Femur (tissue), 1 donor: ENCODE measurements around the gene CCDC32.
A peak's percentile ranks its signal among the peaks of the same experiment; 100 is the strongest.
"Not testable (repeated sequence)": the region's sequence is repeated elsewhere in the genome, so short reads cannot be mapped to it uniquely, and the experiment has no call there.

Experiments used
- DNase-seq: peaks from one replicate; pipeline ENCODE4 v3.0.0-alpha.2; 2017

The CCDC32 gene, protein sequence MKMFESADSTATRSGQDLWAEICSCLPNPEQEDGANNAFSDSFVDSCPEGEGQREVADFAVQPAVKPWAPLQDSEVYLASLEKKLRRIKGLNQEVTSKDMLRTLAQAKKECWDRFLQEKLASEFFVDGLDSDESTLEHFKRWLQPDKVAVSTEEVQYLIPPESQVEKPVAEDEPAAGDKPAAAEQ

DNA sequence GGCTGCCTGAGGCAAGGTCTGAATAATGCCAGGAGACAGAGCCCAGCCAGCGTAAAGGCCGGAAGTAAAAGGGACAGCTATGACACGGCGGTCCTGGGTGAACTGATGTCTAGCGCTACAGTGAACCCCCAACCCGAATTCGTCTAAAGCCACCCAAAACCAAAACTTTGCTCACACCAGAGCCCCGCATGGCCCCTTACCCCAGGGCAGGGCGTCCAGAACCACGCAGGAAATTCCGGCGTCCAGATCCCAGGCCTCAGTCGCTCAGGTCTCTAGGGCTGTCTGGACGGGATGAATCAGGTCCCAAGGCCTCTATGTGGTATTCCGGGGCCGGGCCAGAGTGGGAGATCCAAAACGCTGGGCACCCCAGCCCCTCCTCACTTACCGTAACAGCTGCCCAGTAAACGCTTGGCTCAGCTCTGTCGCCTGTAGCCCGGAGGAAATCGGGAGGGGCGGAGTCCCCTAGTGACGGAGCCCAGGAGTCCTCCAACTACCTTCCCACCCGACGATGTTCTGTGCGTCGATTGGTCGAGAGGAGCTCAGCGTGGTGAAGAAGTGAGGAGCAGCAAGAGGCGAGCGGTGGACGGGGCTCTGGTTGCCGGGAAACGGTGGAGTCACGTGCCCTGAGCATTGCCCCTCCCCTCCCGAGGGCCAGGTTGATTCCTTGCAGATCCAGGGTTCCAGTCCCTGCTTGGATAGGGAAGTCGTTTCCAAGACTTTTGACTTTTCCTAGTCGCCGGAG lies at the start of gene CCDC32:
Gene CCDC32, minus strand, starts transcription at position 452 of the 742 bp plus-strand sequence. CDS start 2,027 bp downstream, outside the sequence.
- peak; percentile 98 for DNase-seq

DNA sequence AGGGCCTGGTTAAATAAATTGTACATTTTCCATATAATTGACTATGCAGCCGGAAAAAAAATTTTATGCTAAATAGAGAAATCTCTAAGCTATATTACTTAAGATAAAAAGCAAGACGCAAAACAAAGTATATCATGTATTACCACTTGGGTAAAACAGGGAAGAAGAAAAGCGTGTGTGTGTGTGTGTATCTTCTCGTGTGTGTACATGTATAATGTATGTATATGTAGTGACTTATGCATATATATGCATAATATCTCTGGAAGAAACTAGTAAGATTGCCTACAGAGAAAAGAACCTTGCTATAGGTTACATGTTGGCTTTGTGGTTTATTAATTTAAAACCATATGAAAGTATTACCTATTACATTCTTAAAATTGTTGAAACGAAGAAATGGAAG lies 48.2 kb upstream of the CCDC32 start:
- DNase-seq: no peak

DNA sequence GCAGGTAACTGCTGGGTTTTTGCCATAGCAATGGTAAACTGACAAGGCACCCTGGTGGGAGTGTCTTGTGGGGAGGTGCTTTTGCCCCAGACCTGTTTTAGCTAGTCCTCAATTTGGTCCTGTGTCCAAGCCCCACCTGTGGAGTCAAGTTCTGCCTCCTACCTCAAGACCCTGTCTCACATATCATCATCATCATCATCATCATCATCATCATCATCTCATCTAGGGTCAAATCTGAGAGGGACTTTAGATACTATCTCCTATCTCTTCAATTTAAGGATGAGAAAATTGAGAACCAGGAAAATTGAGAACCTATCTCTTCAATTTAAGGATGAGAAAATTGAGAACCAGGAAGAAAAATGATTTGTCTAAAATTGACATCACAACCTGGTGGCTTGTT lies 39.1 kb upstream of the CCDC32 start:
- no peak for DNase-seq

DNA sequence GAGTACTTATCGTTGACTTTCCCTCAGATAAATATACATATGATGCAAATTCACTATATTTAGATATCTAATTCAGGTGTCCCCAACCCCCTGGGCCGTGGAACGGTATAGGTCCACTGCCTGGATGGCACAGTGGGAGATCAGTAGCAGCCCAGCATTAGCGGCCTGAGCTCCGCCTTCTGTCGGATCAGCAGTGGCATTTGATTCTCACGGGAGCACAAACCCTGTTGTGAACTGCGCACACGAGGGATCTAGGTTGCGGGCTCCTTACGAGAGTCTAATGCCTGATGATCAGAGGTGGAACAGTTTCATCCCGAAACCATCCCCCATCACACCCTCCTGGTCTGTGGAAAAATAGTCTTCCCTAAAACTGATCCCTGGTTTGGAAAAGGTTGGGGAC lies 36.1 kb upstream of the CCDC32 start:
- DNase-seq: no peak

DNA sequence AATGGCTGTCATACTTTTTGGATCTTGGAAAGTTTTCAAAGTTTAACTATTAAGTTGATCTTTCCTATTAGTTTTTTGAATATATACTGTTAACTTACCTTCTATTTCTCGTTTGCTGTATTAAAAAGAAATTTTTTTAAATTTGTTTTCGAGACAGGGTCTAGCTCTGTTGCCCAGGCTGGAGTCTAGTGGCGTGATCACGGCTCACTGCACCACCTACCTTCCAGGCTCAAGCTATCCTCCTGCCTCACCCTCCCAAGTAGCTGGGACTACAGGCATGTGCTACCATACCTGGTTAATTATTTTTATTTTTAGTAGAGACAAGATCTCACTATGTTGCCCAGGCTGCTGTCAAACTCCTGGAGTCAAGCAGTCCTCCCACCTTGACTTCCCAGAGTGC lies 33.8 kb upstream of the CCDC32 start:
- DNase-seq: no peak

DNA sequence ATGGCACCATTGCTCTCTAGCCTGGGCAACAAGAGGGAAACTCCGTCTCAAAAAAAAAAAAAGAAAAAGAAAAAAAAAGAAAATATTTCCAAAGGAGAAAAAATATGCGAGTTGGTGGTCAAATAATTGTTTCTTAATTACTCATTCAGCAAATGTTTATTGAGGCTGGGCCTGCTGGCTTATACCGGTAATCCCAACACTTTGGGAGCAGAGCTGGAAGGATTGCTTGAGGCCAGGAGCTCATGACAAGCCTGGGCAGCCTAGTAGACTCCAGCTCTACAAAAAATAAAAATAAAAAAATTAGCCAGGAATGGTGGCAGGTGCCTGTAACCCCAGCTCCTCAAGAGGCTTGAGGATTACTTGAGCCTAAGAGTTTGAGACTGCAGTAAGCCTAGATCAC lies 33.3 kb upstream of the CCDC32 start:
- DNase-seq: no peak

DNA sequence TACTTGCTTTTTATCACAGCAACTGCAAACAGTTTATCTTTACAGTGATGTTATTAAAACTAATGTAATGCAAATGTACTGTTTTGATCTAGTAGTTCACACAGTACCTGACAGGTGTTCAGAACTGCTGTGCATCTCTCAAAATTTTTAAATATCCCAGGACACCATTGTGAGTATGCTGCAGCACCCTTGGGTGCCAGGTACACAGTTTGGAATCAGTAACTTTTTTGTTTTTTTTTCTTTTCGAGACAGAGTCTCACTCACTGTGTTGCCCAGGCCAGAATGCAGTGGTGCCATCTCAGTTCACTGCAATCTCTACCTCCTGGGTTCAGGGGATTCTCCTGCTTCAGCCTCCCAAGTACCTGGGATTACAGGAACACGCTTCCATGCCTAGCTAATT lies 32.2 kb upstream of the CCDC32 start:
- DNase-seq: no peak

DNA sequence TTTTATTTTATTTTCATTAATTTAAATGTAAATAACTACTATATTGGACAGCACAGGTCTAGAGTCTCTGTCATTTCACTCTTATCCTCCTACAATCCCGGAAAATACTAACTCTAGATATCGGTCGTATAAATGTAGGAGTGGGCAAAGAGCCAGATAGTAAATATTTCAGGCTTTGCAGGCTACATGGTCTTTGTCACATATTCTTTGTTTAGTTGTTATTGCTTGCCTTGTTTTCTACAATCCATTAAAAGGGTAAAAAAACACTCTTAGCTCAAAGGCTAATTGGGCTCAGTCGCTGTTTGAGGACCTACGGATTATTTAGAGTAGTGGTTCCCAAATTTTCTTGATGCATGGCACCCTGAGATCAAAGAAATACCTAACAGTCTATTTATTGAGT lies 30.9 kb upstream of the CCDC32 start:
- DNase-seq: no peak

DNA sequence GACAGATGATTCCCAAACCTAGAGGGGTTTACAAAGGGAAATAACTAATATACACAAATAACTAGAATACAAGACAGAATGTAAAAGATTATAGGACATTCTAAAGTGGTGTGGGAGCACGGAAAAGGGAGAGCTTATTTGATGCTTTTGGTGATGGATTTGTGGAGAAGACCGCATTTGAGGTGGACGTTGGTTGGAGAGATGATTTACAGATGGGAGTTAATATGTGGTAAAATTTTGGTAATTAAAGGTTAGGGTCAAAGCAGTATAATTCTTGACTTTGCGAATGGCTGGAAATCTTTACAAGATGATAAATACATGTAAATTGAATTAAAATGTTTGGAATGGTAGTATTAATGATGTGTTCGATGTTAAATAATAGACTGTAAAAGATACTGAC lies 30.4 kb upstream of the CCDC32 start:
- no peak for DNase-seq

DNA sequence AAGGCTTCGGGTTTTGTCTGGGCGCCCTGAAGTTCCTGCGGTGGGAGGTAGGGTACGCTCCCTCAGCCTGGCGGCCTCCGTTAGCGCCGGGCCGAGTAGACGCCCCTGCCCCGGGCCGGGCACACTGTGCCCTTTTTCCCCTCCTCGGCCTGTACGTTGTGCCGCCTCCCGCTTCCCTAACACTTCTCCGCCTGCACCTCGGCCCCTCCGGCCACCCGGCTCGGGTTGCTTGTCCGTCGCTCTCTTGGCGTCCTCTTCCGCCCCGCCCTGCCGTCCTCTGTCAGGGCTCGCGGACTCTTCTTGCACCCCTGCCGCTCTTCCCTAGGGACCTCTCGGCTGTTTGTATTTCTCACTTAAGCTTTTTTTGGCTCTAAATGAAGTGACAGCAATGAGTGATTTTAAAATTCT lies 29.6 kb upstream of the CCDC32 start:
- DNase-seq: peak; percentile 83

DNA sequence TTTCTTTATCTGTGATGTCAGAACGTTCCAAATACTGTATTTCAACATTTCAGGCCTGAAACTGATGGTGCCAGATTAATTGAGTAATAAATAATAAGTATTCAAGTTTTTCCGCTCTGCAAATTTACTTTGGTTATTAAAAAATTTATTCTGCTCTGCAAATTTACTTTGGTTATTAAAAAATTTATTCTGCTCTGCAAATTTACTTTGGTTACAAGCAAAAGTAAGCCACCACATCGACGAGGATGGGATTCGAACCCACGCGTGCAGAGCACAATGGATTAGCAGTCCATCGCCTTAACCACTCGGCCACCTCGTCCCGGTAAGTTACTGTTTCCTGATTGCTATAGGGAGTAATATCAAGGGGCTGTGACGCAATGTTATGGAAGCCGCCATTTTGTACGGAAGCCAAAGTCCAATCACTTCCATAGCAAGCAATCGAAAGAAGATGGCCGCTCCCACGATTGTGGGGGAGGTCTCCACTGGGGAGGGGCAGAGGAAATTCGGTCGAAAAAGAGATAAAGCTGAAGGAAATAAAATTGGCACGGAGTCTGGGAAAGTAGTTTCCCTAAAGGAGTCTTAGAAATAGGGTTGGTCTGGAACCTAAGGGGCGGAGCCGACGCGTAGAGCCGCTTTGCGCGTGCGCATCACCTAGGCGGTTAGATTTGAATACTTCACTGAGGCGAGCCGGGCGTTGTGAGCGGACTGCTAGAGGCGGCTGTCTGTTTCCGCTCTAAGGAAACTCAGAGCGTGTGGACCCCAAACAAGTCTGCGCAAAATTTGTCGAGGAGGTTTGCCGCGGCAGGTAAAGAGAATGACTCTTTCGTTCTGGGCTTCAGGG lies 29.0 kb upstream of the CCDC32 start, which contains the start of gene KNL1:
Gene KNL1, plus strand, starts transcription at position 662 of the 841 bp plus-strand sequence. CDS start 8,683 bp downstream, outside the sequence.
- DNase-seq: peak; percentile 98

DNA sequence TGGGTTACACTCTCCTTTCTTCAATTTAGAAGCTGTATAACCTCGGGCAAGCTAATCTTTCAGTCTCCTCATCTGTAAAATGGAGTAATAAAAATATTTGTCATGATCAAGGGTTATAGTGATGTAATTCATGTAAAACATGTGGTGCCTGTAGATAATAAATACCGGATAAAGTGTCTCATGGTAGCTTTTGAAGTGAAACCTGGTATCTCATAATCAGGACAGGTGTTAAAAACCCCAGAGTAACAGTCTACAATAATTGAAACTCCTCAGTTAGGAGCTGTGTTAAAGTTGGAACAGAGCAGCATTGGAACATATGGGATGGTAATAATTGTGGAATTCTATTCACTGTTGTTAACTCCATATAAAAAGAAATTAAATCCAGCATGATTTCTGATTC lies 28.3 kb upstream of the CCDC32 start:
- no peak for DNase-seq

DNA sequence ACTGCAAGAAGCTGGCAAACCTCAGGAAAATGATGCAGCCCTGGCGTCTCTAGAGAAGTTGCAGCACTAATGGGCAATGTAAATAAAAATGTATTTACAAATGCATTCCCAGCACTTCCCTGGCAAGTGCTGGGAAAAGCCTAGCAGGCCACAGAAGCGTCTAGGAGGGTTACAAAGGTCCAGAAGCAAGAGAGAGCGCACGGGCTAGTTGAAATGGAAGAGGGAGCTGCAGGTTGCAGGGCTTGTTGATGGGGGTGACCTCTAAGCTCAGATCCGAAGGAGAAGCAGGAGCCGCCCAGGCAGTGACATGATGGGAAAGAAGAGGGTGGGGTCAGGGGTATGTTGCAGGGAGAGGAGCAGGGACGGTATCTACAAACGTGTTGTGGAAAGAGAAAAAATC lies 26.5 kb upstream of the CCDC32 start:
- no peak for DNase-seq

DNA sequence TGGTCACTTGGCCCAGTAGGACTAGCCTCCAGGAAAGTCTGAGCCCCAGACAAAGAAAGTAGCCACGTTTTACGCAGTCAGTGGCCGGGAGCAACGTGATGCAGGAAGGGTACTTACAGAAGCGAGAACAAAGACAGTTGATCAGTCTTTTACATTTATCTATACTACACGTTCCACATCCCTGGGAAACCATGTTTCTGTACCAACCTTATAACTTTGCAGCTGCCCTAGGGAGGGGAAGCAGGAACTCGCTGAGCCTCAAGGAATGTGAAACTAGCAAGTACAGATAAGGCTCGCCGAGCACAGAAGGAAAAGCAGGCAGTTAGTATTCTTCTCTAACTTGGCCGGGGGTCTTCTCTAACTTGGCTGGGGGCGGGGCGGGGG lies 25.8 kb upstream of the CCDC32 start:
- DNase-seq: no peak

DNA sequence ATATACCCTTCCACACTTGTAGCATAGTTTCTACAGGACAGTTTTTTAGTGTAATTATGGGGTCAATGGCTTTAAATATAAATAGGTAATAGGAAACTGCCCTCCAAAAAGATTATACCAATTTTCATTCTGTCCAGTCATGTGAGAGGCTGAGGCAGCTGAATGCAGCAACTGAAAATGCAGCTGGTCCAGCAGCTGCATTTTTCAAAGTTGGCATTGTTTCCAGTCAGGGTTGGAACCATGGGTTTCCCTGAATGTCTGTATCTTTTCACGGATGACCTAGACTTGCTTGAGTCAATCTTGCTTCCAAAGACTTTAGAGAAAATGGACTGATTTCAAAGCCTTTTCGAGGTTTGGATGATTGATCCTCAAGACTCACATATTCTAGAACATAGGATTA lies 19.3 kb upstream of the CCDC32 start:
- DNase-seq: peak; percentile 46

DNA sequence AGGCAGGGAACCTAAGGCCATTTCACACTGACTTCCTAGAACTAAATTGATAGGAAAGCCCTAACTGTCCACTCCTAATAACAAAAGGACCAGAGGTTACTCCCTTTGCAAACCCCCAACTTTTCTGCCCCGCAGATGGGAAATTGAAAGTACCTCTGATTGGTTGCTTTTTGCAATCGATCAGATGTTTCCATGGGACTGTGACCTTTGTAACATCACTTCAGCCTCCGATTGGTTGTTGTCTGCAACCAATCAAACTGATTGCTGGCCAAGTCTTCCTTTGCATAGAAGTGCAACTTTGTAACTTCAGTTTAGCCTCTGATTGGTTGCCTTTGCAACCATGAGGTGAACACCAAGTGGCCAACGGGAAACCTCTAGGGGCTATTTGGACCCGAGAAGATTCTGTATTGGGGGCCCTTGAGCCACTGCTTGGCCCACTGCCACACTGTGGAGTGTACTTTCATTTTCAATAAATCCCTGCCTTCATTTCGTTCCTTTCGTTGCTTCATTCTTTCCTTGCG lies 17.9 kb upstream of the CCDC32 start:
- DNase-seq: no peak

DNA sequence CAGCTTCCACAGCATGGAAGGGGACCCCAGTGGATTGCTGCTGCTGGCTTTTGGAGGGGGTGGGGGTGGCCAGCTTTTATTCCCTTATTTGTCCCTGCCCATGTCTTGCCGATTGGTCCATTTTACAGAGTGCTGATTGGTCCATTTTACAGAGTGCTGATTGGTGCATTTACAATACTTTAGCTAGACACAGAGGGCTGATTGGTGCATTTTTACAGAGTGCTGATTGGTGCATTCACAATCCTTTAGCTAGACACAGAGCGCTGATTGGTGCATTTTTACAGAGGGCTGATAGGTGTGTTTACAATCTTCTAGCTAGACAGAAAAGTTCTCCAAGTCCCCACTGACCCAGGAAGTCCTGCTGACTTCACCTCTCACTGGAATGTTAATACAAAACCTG lies 17.0 kb upstream of the CCDC32 start:
- not testable (repeated sequence) for DNase-seq

DNA sequence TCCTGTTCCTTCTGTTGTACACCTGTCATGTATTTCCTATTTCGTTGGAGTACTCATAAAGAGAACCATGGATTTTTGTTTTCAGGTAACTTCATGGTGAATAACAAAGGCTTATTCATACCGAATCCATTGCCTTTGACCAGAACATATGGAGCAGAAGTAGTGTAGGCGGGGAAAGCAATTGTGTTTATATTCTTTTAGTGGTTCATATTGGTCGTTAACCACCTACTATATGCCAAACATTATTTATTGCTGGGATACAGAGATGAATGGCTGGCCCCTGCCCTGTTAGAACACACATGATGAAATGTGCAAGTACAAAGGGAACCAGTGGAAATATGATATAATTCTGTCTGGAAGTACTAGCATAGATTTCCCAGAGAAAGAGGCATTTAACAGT lies 14.1 kb upstream of the CCDC32 start:
- no peak for DNase-seq

DNA sequence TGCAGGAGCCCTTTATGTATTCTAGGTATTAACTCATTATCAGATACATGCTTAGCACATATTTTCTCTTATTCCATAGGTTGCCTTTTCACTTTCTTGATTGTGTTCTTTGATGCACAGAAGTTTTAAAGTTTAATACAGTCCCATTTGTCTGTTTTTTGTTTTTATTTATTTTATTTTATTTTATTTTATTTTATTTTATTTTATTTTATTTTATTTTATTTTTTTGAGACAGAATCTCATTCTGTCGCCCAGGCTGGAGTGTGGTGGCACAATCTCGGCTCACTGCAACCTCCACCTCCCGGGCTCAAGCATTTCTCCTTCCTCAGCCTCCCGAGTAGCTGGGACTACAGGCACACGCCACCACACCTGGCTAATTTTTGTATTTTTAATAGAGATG lies 12.1 kb upstream of the CCDC32 start:
- DNase-seq: not testable (repeated sequence)

DNA sequence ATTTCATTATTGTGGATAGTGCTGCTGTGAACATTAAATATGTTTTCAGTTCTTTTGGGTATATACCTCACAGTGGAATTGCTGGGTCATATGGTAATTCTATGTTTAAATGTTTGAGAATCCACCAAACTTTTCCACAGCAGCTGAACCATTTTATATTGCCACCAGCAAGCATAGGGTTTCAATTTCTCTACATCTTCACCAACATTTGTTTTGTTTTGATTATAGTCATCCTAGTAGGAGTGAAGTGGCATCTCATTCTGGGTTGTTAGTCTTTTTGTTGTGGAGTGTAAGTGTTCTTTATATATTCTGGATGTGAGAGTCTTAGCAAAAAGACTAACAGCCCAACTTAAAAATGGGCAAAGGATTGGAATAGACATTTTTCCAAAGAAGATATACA lies 10.3 kb upstream of the CCDC32 start:
- DNase-seq: no peak

DNA sequence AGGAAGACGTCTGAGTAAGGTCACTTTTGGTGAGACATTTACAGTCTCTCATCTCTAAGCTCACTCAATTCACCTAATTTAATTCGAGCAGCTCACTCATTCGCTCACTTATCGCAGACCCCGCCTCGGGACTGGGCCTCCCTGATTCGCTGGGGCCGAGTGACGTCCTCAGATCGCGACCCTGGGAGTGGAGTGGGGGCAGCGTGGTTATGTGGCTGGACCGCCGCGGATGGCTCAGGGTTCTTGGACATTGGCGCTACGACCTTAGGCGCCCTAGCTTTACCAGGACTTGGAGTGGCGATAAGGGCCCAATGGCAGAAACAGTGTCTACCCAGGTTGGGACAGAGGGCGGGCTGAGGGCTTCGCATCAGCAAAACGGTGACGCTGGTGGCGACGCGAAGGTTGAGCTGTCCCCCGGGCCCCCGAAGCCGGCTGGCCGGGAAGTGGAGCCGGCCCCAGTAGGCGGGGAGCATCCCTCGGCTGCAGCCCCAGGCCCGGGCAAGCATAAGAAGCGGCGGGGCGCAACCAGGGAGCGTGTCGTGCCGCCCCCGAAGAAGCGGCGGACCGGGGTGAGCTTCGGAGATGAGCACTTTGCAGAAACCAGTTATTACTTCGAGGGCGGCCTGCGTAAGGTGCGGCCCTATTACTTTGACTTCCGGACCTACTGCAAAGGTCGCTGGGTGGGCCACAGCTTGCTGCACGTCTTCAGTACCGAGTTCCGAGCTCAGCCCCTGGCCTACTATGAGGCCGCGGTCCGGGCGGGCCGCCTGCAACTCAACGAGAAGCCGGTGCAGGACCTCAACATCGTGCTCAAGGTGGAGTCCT lies 4.5 kb upstream of the CCDC32 start, which contains the start of gene RPUSD2:
Gene RPUSD2, plus strand, starts transcription at position 171 of the 825 bp plus-strand sequence. Its CDS starts 39 bp downstream, at position 210.
- DNase-seq: peak; percentile 96

DNA sequence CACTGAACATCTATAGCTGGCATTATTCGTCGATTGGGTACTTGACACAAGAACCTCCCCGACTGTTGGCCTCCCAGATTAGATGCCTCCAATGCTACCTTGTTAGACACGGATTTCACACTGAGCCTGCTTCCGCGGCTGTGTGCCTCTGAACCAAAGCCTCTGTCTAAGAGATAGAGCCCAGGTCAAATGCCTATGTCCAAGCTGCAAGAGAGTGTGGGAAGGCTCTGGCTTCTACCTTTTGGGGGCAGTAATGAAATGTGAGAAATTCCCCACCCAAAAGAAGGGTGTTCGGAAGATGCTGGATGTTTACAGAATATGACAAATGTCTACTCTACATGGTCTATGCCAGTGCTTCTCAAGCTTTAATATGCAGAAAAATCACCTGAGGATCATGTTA lies 2.3 kb upstream of the CCDC32 start:
- no peak for DNase-seq
